Fibroblast of mammary gland (primary cell): ENCODE data around the gene LRFN2.

Experiments
- DNase-seq: peaks from one replicate; pipeline ENCODE4 v3.0.0-alpha.2; 2010; ENCODE audit warnings: low read depth
- H3K4me3 ChIP-seq: 2 replicates; pipeline ENCODE4 v1.5.1; 2011; ENCODE audit warnings: low read depth, mild to moderate bottlenecking, low read length, moderate library complexity; ENCODE audit not compliant: control insufficient read depth
- CTCF ChIP-seq: conservative IDR thresholded peaks from 2 replicates; pipeline ENCODE4 v1.5.1; 2011; ENCODE audit warnings: low read depth, low read length, inconsistent platforms; ENCODE audit not compliant: control insufficient read depth, insufficient read depth

LRFN2 gene

GRCh38 chr6:40387871-40388264 is 199.3 kb downstream of the LRFN2 start:
- no peak overlapping the region for H3K4me3 ChIP-seq
- TF ChIP-seq CTCF = no peak
- DNase-seq = no peak

- DNase-seq = no peak
- H3K4me3 ChIP-seq = no peak overlapping the region
- no peak for TF ChIP-seq CTCF
These were observed 199.9 kb downstream of the LRFN2 start for GRCh38 chr6:40387127-40387870.

- H3K4me3 ChIP-seq = no peak overlapping the region
- no peak for DNase-seq
- TF ChIP-seq CTCF = no peak
These were observed 201.0 kb downstream of the LRFN2 start for GRCh38 chr6:40386200-40386599.

GRCh38 chr6:40383348-40384115 is 203.6 kb downstream of the LRFN2 start:
- TF ChIP-seq CTCF = no peak
- DNase-seq = no peak
- no peak overlapping the region for H3K4me3 ChIP-seq

GRCh38 chr6:40380271-40380670 is 206.9 kb downstream of the LRFN2 start:
- no peak for DNase-seq
- H3K4me3 ChIP-seq = no peak overlapping the region
- TF ChIP-seq CTCF = no peak

GRCh38 chr6:40379811-40380210 is 207.4 kb downstream of the LRFN2 start:
- no peak for DNase-seq
- TF ChIP-seq CTCF = no peak
- no peak overlapping the region for H3K4me3 ChIP-seq
